ENCODE results near the gene EME1. TPM values are rescaled to one million over a fixed set of nuclear protein-coding genes. Genes with fewer than 3 reads are reported as not detected.
A peak's percentile ranks its signal among the peaks of the same experiment; 100 is the strongest.

Gene EME1
- total and polyA plus RNA-seq, 8 donors, result 0.19 to 0.94 (median 0.41) TPM; not detected in 2

DNA sequence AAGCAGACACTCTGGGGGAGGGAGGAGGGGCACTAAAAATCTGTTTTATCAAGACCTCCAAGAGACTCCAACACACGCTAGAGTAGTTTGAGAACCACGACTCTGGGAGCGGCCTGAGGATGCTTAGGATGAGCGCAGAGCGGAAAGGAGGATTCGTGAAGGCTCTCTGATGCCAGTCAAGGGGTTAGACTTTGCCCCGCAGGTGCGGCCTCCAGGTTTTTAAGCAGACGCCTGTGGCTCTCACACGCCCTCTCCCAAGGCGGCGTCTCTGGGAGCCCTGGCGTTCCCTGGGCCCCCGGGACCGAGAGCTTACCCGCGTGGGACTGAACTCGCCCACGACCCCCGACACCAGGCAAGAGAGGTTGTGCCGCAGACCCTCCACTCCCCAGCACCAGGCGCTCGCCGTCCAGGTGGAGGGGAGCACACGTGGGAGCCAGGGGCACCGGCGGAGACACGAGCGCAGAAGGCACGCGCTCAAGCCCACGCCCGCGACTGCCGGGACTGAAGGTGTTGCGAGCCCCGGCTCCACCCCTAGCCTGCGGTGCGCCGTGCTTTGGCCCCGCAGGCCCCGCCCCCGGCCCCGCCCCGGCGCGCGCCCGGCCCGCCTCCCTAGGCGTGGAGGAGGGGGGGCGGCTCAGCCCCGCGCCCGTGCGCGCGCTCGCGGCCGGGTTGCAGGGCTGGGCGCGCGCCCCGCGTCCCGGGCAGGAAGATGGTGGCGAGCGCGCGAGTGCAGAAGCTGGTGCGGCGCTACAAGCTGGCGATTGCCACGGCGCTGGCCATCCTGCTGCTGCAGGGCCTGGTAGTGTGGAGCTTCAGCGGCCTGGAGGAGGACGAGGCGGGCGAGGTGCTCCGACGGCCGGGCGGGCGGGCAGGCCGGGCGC, 27.4 kb upstream of the EME1 start, which contains the start of gene XYLT2:
TSS of gene XYLT2 (plus strand) at position 695 of the 881 bp plus-strand sequence. CDS start at position 710, 15 bp downstream.
- no peaks in the 10 kb centered on the region for H3K9me3 ChIP-seq
- TF ChIP-seq, protein P1, sequence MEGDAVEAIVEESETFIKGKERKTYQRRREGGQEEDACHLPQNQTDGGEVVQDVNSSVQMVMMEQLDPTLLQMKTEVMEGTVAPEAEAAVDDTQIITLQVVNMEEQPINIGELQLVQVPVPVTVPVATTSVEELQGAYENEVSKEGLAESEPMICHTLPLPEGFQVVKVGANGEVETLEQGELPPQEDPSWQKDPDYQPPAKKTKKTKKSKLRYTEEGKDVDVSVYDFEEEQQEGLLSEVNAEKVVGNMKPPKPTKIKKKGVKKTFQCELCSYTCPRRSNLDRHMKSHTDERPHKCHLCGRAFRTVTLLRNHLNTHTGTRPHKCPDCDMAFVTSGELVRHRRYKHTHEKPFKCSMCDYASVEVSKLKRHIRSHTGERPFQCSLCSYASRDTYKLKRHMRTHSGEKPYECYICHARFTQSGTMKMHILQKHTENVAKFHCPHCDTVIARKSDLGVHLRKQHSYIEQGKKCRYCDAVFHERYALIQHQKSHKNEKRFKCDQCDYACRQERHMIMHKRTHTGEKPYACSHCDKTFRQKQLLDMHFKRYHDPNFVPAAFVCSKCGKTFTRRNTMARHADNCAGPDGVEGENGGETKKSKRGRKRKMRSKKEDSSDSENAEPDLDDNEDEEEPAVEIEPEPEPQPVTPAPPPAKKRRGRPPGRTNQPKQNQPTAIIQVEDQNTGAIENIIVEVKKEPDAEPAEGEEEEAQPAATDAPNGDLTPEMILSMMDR (IDR thresholded peaks at IDR 0.05), result no peak
- no peaks in the 10 kb centered on the region for H3K27me3 ChIP-seq
- FAIRE-seq, result no peak
- H3K36me3 ChIP-seq, result no peaks in the 10 kb centered on the region
- peak within 1 kb of the TSS; percentile 63 to 86 (median 79) for H3K4me3 ChIP-seq
- intact Hi-C loops (cut with DNase I), result no loop called here
- peak; percentile 81 to 97 (median 90) for DNase-seq
- peak; percentile 95 to 97 (median 96) for ATAC-seq
- WGBS, 2 donors, result 2% methylated on average over 60 to 87 of the region's 87 CpGs
- peaks cover 0 to 3% (median 3%) of the 10 kb centered on the region in 3 donors for H3K4me1 ChIP-seq
- peak within 1 kb of the TSS in 2 of 4 donors; percentile 4 to 39 for H3K27ac ChIP-seq

DNA sequence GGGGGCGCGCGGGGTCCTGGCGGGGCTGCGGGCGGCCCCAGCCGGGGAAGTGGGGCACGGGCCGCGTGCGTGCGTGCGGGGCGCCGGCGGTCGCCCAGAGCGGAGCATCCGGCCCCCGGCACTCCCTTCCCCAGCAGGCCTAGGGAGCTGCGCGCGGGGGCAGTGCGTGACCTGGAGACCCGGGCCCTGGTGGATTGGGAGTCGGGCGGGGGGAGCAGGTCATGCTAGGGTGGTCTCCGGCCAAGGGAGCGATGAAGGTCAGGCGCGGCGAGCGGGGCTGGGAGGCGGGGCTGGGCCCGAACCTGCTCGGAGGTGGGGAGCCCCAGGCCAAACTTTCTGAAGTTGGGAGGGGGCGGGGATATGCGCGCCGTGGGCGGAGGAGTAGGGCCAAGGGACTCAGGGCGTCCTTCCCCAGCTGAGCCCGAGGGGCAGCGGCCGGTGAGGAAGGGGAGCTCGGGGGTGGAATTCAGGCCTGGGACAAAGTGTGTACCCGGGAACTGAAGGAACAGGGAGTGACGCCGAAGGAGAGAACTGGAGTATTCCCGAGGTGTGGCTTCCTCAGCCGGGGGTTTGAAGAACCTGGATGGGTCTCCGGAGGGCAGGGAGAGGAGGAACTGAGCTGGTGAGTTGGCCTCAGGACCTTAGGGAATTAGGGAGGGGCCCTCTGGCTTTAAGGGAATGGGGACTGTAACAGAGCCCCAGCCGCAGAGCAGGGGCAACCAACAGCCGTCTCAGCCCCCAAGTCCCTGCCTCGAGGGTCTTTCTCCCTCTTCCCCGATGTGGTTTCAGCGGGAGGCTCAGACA, 26.5 kb upstream of the EME1 start:
- H3K9me3 ChIP-seq, result no peaks in the 10 kb centered on the region
- H3K27me3 ChIP-seq, result no peaks in the 10 kb centered on the region
- intact Hi-C loops (cut with DNase I), result no loop called here
- H3K36me3 ChIP-seq, result no peaks in the 10 kb centered on the region
- TF ChIP-seq, protein P1 (IDR thresholded peaks at IDR 0.05), result no peak
- peak overlapping the region; percentile 63 to 86 (median 79) for H3K4me3 ChIP-seq
- peaks cover 0 to 3% (median 3%) of the 10 kb centered on the region in 3 donors for H3K4me1 ChIP-seq
- peak; percentile 49 to 87 (median 62) for DNase-seq
- no peak overlapping the region for H3K27ac ChIP-seq
- peak; percentile 25 to 53 (median 42) for ATAC-seq
- 1 to 3% methylated on average over 37 to 57 of the region's 57 CpGs for WGBS, 2 donors
- no peak for FAIRE-seq

DNA sequence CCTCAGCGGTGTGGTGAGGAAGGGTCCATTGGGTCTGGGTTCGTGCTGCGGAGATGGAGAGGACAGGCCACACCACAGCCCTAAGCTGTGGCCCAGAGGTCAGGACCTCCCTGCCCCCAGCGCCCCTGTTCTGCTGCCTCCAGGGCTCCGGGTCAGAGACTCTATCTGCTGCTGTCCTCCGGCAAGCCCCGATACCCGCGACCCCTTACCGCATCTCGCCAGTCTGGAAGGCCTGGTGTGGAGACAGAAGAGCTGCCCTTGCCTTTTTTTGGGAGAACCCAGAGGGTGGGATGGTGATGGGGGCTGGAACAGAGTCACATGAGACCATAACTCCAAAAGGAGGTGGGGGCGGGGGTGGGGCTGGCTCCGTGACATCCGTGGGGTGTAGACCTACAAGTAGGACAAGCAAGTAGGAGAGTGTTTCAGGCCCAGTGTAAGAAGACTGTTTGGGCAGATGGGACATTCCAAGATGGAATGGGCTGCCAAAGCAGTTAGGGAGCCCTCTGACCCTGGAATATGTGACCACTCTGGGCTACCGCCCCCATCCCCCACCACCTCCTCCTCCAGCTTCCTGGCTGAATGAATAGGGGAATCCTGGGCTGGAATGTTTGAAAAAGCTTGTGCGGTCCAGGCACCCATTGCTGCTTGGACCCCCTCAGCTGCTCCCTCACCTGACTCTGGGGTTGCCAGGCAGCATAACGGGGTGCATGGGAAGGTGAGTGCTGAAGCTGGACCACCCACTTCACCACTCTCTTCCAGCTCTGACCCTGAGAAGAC, 25.7 kb upstream of the EME1 start:
- ATAC-seq (no peak), FAIRE-seq (no peak), DNase-seq (peak in 2 of 6 donors; percentile 52 to 71)
- peaks cover 0 to 3% (median 3%) of the 10 kb centered on the region in 3 donors for H3K4me1 ChIP-seq
- no peaks in the 10 kb centered on the region for H3K9me3 ChIP-seq
- H3K4me3 ChIP-seq, result peak overlapping the region in 3 of 4 donors; percentile 76 to 86 (median 82)
- TF ChIP-seq, protein P1 (IDR thresholded peaks at IDR 0.05), result no peak
- H3K27ac ChIP-seq, result no peak overlapping the region
- H3K27me3 ChIP-seq, result no peaks in the 10 kb centered on the region
- 43 to 46% methylated on average over 17 of the region's 17 CpGs for WGBS, 2 donors
- intact Hi-C loops (cut with DNase I), result no loop called here
- H3K36me3 ChIP-seq, result no peaks in the 10 kb centered on the region

DNA sequence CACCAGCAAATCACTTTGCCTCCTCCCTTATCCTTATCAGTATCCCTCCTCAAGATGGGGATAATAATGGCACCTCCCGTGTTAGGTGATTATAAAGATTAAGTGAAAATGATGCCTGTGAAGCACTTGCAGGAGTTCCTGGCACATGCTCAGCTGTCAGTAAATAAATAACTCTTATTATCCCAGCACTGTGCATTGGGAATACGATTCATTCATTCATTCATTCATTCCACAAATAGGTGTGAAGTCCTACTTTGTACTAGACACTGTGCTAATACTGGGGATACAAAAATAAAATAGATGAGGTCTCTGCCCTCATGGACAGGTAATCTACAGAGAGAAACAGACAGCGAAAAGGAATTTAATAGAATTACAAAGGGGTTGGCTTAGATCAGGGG, 25.1 kb upstream of the EME1 start:
- DNase-seq (no peak), ATAC-seq (no peak)

More for the DNA sequence above, 25.1 kb upstream of the EME1 start:
- WGBS, 2 donors, result 40 to 45% methylated on average over 3 of the region's 3 CpGs
- Histone ChIP-seq H3K27ac (no peak overlapping the region), H3K36me3 (no peaks in the 10 kb centered on the region), H3K27me3 (no peaks in the 10 kb centered on the region), H3K4me3 (no peak overlapping the region), H3K4me1 (peaks cover 0 to 3% (median 3%) of the 10 kb centered on the region in 3 donors), H3K9me3 (no peaks in the 10 kb centered on the region)
- FAIRE-seq, result no peak
- TF ChIP-seq, protein P1 (IDR thresholded peaks at IDR 0.05), result no peak
- intact Hi-C loops (cut with DNase I), result no loop called here
